Peyer's patch (tissue), 4 donors: ENCODE data around the gene FIGNL2.

Experiments used
- POLR2A ChIP-seq, 2 donors: fragments of 450-650 bp; IDR thresholded peaks; one replicate each; pipeline ENCODE4 v1.5.1; 2017; ENCODE audit warnings: antibody characterized with exemption in 2 of 2, mild to moderate bottlenecking in 2 of 2, moderate library complexity in 2 of 2
- TF ChIP-seq, protein P1 (sequence below), 6 experiments: fragments of 450-650 bp in 4 of 6; fragments of 200-600 bp in 2 of 6; sonication (generic) in 1 of 6; IDR thresholded peaks; one replicate each; pipeline ENCODE4 v1.5.1; 2017 to 2019; ENCODE audit warnings: antibody characterized with exemption in 6 of 6, mild to moderate bottlenecking in 3 of 6, moderate library complexity in 1 of 6

DNA sequence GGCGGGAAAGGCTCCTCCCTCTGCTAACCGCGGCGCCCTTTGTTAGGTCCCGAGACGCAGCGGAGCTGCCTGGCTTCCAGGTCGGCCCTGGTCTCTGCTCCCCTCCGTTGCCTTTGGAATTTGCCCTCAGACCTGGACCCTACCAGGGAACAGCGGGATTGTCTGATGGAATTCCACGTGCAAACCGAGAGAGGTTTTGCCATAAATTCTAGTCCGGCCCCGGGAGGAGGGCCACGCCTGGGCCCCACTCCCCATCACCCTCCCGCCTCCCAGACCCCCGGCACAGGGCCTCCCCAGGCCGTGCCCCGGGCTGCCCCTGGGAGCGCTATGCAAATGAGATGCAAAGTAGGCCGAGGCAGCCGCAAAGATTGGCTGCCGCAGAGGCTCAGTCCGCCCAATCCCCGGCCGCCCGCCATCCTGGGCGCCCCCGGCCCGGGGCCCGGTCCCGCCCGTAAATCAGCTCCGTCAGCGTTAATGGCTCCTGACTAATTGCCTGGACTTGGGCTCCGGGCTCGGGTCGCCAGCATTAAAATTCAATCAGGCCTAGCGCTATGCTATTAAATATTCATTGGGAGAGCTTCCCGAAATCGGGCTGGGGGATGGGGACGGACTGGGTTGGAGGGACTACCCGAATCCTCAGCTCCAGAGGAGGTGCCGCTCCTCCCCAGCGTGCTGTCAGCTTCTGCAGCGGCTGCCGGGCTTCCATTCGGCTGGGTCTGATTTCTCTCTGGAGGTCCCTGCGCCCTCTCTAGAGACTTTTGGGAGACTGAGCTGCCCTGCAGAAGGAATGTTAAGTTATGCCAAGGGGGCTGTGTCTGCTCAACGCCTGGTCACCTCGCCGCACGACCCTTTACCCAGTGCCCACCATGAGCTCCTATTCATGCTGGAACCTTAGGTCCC lies 15.7 kb upstream of the FIGNL2 start:
- TF ChIP-seq POLR2A (IDR thresholded peaks at IDR 0.05) = no peak
- TF ChIP-seq, protein P1, sequence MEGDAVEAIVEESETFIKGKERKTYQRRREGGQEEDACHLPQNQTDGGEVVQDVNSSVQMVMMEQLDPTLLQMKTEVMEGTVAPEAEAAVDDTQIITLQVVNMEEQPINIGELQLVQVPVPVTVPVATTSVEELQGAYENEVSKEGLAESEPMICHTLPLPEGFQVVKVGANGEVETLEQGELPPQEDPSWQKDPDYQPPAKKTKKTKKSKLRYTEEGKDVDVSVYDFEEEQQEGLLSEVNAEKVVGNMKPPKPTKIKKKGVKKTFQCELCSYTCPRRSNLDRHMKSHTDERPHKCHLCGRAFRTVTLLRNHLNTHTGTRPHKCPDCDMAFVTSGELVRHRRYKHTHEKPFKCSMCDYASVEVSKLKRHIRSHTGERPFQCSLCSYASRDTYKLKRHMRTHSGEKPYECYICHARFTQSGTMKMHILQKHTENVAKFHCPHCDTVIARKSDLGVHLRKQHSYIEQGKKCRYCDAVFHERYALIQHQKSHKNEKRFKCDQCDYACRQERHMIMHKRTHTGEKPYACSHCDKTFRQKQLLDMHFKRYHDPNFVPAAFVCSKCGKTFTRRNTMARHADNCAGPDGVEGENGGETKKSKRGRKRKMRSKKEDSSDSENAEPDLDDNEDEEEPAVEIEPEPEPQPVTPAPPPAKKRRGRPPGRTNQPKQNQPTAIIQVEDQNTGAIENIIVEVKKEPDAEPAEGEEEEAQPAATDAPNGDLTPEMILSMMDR (IDR thresholded peaks at IDR 0.05) = no peak
